Stimulated activated naive B cell treated with anti-CD40 and anti-IgM and Interleukin-4, amounts not matched to agents 10 μg/mL and 1 μg/mL and 100 μg/mL, for 72 hours (primary cell): ENCODE results near the gene MORF4L1.
A peak's percentile ranks its signal among the peaks of the same experiment; 100 is the strongest.
"Not testable (repeated sequence)": the region's sequence is repeated elsewhere in the genome, so short reads cannot be mapped to it uniquely, and the experiment has no call there.

ENCODE experiments used
- ATAC-seq, 2 donors: fragments of 150-1000 bp; cut with Tn5 transposase; replicated peaks; 2 replicates each; pipeline ENCODE4 v1.10.0; 2021; ENCODE audit warnings: moderate library complexity in 1 of 2
- DNase-seq: peaks from one replicate; pipeline ENCODE4 v3.0.0; 2021
- H3K27ac Mint-ChIP-seq: one replicate; pipeline ENCODE4 v1.8.0; 2022; ENCODE audit warnings: mild to moderate bottlenecking, mixed read lengths
- H3K27me3 Mint-ChIP-seq, 2 donors: one replicate each; pipeline ENCODE4 v1.8.0; 2022; ENCODE audit warnings: mixed read lengths in 2 of 2
- H3K36me3 Mint-ChIP-seq, 2 donors: one replicate each; pipeline ENCODE4 v1.8.0; 2022; ENCODE audit warnings: mixed read lengths in 2 of 2, mild to moderate bottlenecking in 1 of 2
- H3K4me1 Mint-ChIP-seq, 2 donors: one replicate each; pipeline ENCODE4 v1.8.0; 2022; ENCODE audit warnings: mixed read lengths in 2 of 2, mild to moderate bottlenecking in 1 of 2
- H3K4me3 Mint-ChIP-seq, 2 donors: one replicate each; pipeline ENCODE4 v1.8.0; 2022; ENCODE audit warnings: mild to moderate bottlenecking in 2 of 2, mixed read lengths in 2 of 2, moderate library complexity in 1 of 2
- H3K9me3 Mint-ChIP-seq, 2 donors: one replicate each; pipeline ENCODE4 v1.8.0; 2022; ENCODE audit warnings: mixed read lengths in 2 of 2, mild to moderate bottlenecking in 1 of 2

Gene MORF4L1

GRCh38 chr15:78846906-78847305 lies 25.8 kb upstream of the MORF4L1 start:
- H3K9me3 Mint-ChIP-seq, ATAC-seq, H3K27me3 Mint-ChIP-seq, H3K27ac Mint-ChIP-seq, DNase-seq, H3K4me1 Mint-ChIP-seq, H3K4me3 Mint-ChIP-seq, H3K36me3 Mint-ChIP-seq: not testable (repeated sequence)

GRCh38 chr15:78847387-78847906 lies 25.2 kb upstream of the MORF4L1 start:
- H3K36me3 Mint-ChIP-seq, H3K4me1 Mint-ChIP-seq, ATAC-seq: not testable (repeated sequence)

GRCh38 chr15:78850352-78850751 lies 22.3 kb upstream of the MORF4L1 start:
- no peaks in the 10 kb centered on the region for H3K9me3 Mint-ChIP-seq
- no peak overlapping the region for H3K4me3 Mint-ChIP-seq

More at GRCh38 chr15:78847387-78847906, 25.2 kb upstream of the MORF4L1 start:
- DNase-seq, H3K4me3 Mint-ChIP-seq, H3K27me3 Mint-ChIP-seq, H3K9me3 Mint-ChIP-seq, H3K27ac Mint-ChIP-seq: not testable (repeated sequence)

GRCh38 chr15:78850941-78851755 lies 21.5 kb upstream of the MORF4L1 start:
- no peak overlapping the region for H3K27ac Mint-ChIP-seq
- H3K36me3 Mint-ChIP-seq: no peaks in the 10 kb centered on the region
- no peaks in the 10 kb centered on the region for H3K4me1 Mint-ChIP-seq
- peaks cover 6 to 9% of the 10 kb centered on the region in 2 donors for H3K27me3 Mint-ChIP-seq
- ATAC-seq: no peak
- no peak overlapping the region for H3K4me3 Mint-ChIP-seq
- no peak for DNase-seq
- H3K9me3 Mint-ChIP-seq: no peaks in the 10 kb centered on the region

More at GRCh38 chr15:78850352-78850751, 22.3 kb upstream of the MORF4L1 start:
- DNase-seq: no peak
- Mint-ChIP-seq H3K36me3 (no peaks in the 10 kb centered on the region), H3K27ac (no peak overlapping the region), H3K27me3 (peaks cover 6 to 9% of the 10 kb centered on the region in 2 donors), H3K4me1 (no peaks in the 10 kb centered on the region)
- no peak for ATAC-seq

GRCh38 chr15:78853500-78853899 lies 19.2 kb upstream of the MORF4L1 start:
- H3K27ac Mint-ChIP-seq: no peak overlapping the region
- no peaks in the 10 kb centered on the region for H3K9me3 Mint-ChIP-seq
- no peaks in the 10 kb centered on the region for H3K36me3 Mint-ChIP-seq
- H3K4me3 Mint-ChIP-seq: no peak overlapping the region
- H3K4me1 Mint-ChIP-seq: no peaks in the 10 kb centered on the region
- H3K27me3 Mint-ChIP-seq: peaks cover 6 to 9% of the 10 kb centered on the region in 2 donors
- DNase-seq (no peak), ATAC-seq (no peak)

- no peak overlapping the region for H3K27ac Mint-ChIP-seq
- no peak for DNase-seq
- peaks cover 1 to 2% of the 10 kb centered on the region in 2 donors for H3K4me1 Mint-ChIP-seq
- no peaks in the 10 kb centered on the region for H3K36me3 Mint-ChIP-seq
- H3K4me3 Mint-ChIP-seq: no peak overlapping the region
- H3K27me3 Mint-ChIP-seq: peaks cover 6 to 9% of the 10 kb centered on the region in 2 donors
- ATAC-seq: no peak
- H3K9me3 Mint-ChIP-seq: no peaks in the 10 kb centered on the region
Observed at GRCh38 chr15:78854833-78855372, 17.8 kb upstream of the MORF4L1 start.

- no peak for DNase-seq
- Mint-ChIP-seq H3K27ac (no peak overlapping the region), H3K36me3 (peaks cover 0 to 4% of the 10 kb centered on the region in 2 donors), H3K27me3 (peaks cover 6 to 9% of the 10 kb centered on the region in 2 donors), H3K4me3 (no peak overlapping the region), H3K9me3 (no peaks in the 10 kb centered on the region), H3K4me1 (peaks cover 5 to 9% of the 10 kb centered on the region in 2 donors)
- no peak for ATAC-seq
Observed at GRCh38 chr15:78855746-78856145, 16.9 kb upstream of the MORF4L1 start.

- H3K27me3 Mint-ChIP-seq: no peaks in the 10 kb centered on the region
- ATAC-seq (peak; percentile 93 to 94), DNase-seq (peak; percentile 63)
- H3K36me3 Mint-ChIP-seq: peaks cover 0 to 4% of the 10 kb centered on the region in 2 donors
- H3K27ac Mint-ChIP-seq: peak overlapping the region; percentile 97
- peak overlapping the region; percentile 88 to 94 for H3K4me3 Mint-ChIP-seq
- no peaks in the 10 kb centered on the region for H3K9me3 Mint-ChIP-seq
- H3K4me1 Mint-ChIP-seq: peaks cover 6 to 9% of the 10 kb centered on the region in 2 donors
Observed at GRCh38 chr15:78859971-78860719, 12.5 kb upstream of the MORF4L1 start.

- H3K36me3 Mint-ChIP-seq, DNase-seq, H3K4me1 Mint-ChIP-seq, H3K27ac Mint-ChIP-seq, H3K4me3 Mint-ChIP-seq, ATAC-seq, H3K27me3 Mint-ChIP-seq, H3K9me3 Mint-ChIP-seq: not testable (repeated sequence)
Observed at GRCh38 chr15:78865585-78865984, 7.1 kb upstream of the MORF4L1 start.

- not testable (repeated sequence) for H3K27ac Mint-ChIP-seq, H3K36me3 Mint-ChIP-seq, H3K4me3 Mint-ChIP-seq, DNase-seq, ATAC-seq, H3K4me1 Mint-ChIP-seq, H3K9me3 Mint-ChIP-seq, H3K27me3 Mint-ChIP-seq
Observed at GRCh38 chr15:78866031-78866430, 6.7 kb upstream of the MORF4L1 start.

GRCh38 chr15:78866803-78867202 lies 5.9 kb upstream of the MORF4L1 start:
- no peak overlapping the region for H3K4me3 Mint-ChIP-seq
- DNase-seq (no peak), ATAC-seq (no peak)
- H3K4me1 Mint-ChIP-seq: peaks cover 0 to 4% of the 10 kb centered on the region in 2 donors
- H3K27me3 Mint-ChIP-seq: no peaks in the 10 kb centered on the region
- no peaks in the 10 kb centered on the region for H3K36me3 Mint-ChIP-seq
- no peak overlapping the region for H3K27ac Mint-ChIP-seq
- no peaks in the 10 kb centered on the region for H3K9me3 Mint-ChIP-seq

- DNase-seq (no peak), ATAC-seq (no peak)
- Mint-ChIP-seq H3K27ac (no peak overlapping the region), H3K36me3 (peaks cover 4 to 6% of the 10 kb centered on the region in 2 donors), H3K4me1 (peaks cover 0 to 2% of the 10 kb centered on the region in 2 donors), H3K4me3 (no peak overlapping the region), H3K27me3 (no peaks in the 10 kb centered on the region), H3K9me3 (no peaks in the 10 kb centered on the region)
Observed at GRCh38 chr15:78868366-78868765, 4.3 kb upstream of the MORF4L1 start.

- not testable (repeated sequence) for DNase-seq, H3K9me3 Mint-ChIP-seq, ATAC-seq, H3K27me3 Mint-ChIP-seq
- Mint-ChIP-seq H3K4me3 (peak overlapping the region; percentile 83 to 98), H3K36me3 (peaks cover 19 to 26% of the 10 kb centered on the region in 2 donors), H3K4me1 (peaks cover 14 to 24% of the 10 kb centered on the region in 2 donors), H3K27ac (peak overlapping the region; percentile 90)
Observed at GRCh38 chr15:78871483-78872127, 1.1 kb upstream of the MORF4L1 start.
